Muscle of leg (tissue), 9 donors: ENCODE data around the gene FOXI1. TPM values are rescaled to one million over a fixed set of nuclear protein-coding genes. Genes with fewer than 3 reads are reported as not detected.

Source experiments
- polyA plus RNA-seq, 8 donors: library from polyadenylated mRNA; unstranded; fragments of 120-200 nt; gene quantifications; one replicate each; pipeline versions ENCODE4 v1.2.1 to v1.2.3, GENCODE V29; 2013; ENCODE audit warnings: inconsistent platforms in 1 of 8, low replicate concordance in 1 of 8; ENCODE audit not compliant: insufficient read length in 8 of 8, insufficient read depth in 1 of 8
- total RNA-seq: library from RNA; stranded (reverse); fragments of 120-200 nt; gene quantifications from one replicate; pipeline ENCODE4 v1.2.4, GENCODE V29; 2013

The FOXI1 gene
- total and polyA plus RNA-seq, 9 donors = not detected

Other genes starting within 250 kb of the FOXI1 start
- gene INSYN2B, start 125.4 kb upstream of the FOXI1 start, total RNA-seq = 0.04 TPM
- under 1 TPM; 0.17 to 0.46 (median 0.29) TPM for gene INSYN2B, start 125.4 kb upstream of the FOXI1 start, polyA plus RNA-seq
- not detected for gene C5orf58, start 127.1 kb downstream of the FOXI1 start, total RNA-seq
- under 1 TPM in 5 of 8 donors, not detected in 3; 0.18 to 0.34 (median 0.24) TPM for gene C5orf58, start 127.1 kb downstream of the FOXI1 start, polyA plus RNA-seq
- 4.4 TPM for gene LCP2, start 191.9 kb downstream of the FOXI1 start, total RNA-seq
- 1 to 10 TPM; 3.9 to 6.4 (median 5.0) TPM for gene LCP2, start 191.9 kb downstream of the FOXI1 start, polyA plus RNA-seq